Astrocyte (in vitro differentiated cells and primary cell): ENCODE measurements around the gene JMJD6.

Experiments used
- CTCF ChIP-seq: IDR thresholded peaks from 2 replicates; pipeline ENCODE4 v1.5.1; 2011; ENCODE audit warnings: low read depth, mild to moderate bottlenecking, inconsistent platforms, low read length, moderate library complexity; ENCODE audit not compliant: insufficient read depth
- EZH2 ChIP-seq: IDR thresholded peaks from 2 replicates; pipeline ENCODE4 v1.6.1; 2012; ENCODE audit warnings: mild to moderate bottlenecking, low read length, inconsistent platforms; ENCODE audit not compliant: insufficient read depth

- TF ChIP-seq CTCF: no peak
- no peak for TF ChIP-seq EZH2
Measured at GRCh38 chr17:76690596-76691280, 35.7 kb downstream of the JMJD6 start.
